NCI-H1930 (cell line): ENCODE results near the gene RYR3.

Experiments
- DNase-seq, 2 experiments: peaks; one replicate each; lab custom pipeline; 2025; lab: John Stamatoyannopoulos, UW

RYR3 gene

DNA sequence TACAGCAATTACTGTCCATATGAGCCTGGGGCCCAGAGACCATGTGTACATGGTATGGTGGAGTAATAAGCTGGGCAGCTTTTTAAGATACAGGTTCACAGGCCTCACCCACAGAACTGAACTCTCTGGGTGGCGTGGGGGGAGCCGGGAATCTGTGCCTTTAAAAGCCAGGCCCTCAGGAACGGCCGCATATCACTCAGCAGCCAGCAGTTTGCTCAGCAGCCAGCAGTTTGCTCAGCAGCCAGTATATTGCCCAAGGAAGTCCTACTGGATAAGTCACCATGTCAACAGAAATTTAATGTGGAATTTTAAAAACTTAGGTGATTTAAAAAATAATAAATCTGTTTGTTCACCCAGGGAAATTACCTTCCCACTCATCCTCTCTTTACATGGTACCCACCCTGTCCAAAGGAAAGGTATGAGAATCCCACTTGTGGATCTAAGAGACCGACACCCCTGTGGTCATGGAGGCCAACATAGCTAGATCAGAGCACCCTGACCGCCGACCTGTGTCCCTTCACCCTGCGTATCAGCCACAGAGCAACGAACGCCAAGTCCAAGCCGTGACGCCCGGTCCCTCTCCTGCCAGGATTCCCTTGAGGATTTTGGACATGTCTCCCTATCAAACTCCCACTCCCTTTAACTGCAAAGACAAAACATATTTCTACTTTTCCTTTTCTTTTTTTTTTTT, 561.8 kb downstream of the RYR3 start:
- DNase-seq: no peak

GRCh38 chr15:33874156-33874555, 563.4 kb downstream of the RYR3 start:
- no peak for DNase-seq

DNA sequence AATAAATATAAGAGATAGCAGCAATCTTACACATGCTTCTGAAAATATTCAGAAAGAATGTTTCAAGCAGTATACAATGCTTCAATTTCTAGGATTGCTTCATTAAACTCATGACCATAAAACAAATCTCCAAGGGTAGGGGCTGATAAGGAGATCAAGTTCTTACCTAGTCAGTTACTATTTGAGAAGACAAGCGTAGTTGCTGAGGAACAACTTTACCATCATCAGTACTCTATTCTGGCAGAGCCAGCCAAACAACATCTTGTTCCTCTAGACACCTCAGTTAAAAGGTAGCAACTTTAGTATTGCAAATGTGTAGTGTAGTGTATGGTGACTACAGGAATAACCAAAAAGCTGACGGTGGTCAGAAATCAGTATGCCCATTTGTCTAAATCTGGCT, 572.2 kb downstream of the RYR3 start:
- no peak for DNase-seq

DNA sequence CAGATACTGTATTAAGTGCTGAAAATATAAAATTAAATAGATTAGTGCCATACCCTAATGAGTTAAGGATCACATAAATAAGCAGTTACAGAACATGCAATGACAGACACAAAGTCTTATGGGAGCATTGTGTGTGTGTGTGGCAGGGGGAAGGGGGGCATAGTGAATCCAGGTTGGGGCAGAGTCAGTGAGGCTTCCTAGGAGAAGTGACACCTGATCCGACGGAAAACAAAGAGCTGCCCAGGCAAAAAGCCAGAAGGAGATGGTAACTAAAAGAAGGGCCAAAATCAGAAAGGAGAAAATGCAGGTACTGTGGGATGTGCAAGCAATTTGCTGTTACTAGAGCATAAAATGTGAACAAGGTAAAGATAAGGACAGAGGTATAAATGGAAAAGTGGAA, 577.4 kb downstream of the RYR3 start:
- no peak for DNase-seq

DNA sequence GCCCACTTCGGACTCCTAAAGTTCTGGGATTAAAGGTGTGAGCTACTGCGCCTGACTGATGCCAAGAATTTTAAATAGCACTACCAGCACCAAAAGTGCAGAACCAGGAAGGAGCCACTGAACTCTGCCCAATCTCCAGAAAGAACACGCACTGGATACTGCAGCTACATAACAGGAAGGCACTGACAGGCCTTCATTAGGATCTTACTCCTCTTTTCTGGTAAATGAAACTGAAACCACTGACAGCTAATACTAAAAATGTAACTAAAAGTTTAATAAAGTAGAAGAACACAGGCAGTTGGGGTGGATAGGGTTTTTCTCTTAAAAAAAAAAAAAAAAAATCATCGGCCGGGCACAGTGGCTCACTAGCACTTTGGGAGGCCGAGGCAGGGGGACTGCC, 583.4 kb downstream of the RYR3 start:
- DNase-seq: no peak

- DNase-seq: no peak
Measured at GRCh38 chr15:33902043-33902442, 591.3 kb downstream of the RYR3 start.

DNA sequence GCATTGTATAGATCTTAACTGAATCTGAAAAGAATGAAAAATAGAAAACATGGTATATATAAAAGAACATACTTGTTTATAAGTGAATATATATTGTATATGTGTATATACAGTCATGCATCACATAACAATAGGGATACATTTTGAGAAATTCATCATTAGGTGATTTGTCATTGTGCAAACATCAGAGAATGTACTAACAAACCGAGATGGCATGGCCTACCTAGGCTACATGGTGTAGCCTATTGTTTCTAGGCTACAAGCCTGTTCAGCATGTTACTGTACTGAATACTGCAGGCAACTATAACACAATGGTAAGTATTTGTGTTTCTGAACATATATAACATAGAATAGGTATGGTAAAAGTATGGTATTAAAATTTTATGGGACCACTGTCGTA, 592.9 kb downstream of the RYR3 start:
- DNase-seq: no peak

- DNase-seq: no peak
Measured at GRCh38 chr15:33907326-33907725, 596.6 kb downstream of the RYR3 start.

DNA sequence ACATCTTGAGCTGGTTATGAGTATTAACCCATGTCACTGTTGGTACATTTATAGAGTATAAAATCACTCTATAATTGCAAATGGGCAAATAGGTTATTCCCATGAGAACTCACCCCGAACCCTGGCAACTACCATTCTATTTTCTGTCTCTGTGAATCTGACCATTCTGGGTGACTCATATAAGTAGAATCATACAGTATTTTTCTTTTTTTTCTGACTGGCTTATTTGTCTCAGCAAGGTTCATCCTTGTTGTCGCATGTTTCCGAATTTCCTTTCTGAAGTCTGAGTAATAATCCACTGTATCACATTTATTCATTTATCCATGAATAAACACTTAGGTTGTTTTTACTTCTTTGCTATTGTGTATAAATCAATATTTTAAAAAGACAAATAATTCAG, 597.6 kb downstream of the RYR3 start:
- no peak for DNase-seq

GRCh38 chr15:33910741-33911140, 600.0 kb downstream of the RYR3 start:
- no peak for DNase-seq

- no peak for DNase-seq
Measured at GRCh38 chr15:33912326-33912725, 601.6 kb downstream of the RYR3 start.

GRCh38 chr15:33913459-33913858, 602.7 kb downstream of the RYR3 start:
- DNase-seq: no peak
